Measurements from ENCODE around the gene TEAD2.

Gene TEAD2

DNA sequence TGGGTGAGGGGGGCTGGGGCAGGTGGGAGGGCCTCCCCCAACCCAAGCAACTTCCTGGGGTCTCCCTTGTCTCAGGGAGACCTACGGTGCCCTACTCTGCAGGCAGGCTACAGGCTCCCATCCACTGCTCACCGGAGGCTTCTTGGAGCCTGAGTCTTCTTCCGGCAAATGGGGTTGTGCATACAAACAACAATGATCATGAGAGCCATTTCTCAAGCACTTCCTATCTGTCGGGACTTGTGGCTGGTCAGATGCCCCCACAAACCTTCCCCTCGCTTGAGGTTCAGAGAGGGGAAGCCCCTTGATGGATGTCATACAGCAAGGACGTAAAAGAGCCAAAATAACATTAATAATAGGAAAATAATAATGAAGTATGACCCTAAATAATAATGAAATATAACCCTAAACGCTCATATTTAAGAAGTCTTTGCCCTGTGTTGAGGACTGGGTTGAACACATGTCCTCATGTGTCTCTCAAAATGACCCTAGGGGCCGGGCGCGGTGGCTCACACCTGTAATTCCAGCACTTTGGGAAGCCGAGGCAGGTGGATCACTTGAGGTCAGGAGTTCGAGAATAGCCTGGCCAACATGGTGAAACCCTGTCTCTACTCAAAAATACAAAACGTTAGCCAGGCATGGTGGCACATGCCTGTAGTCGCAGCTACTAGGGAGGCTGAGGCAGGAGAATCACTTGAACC is 26.3 kb downstream of the TEAD2 start:
- peaks cover 44% of the 10 kb centered on the region for H3K4me1 ChIP-seq (ENCODE audit: insufficient read depth, low read length, poor library complexity, severe bottlenecking)
- H3K4me2 ChIP-seq (ENCODE audit: low read depth, low read length, poor library complexity, severe bottlenecking): peak overlapping the region; percentile 85
- TF ChIP-seq EZH2phosphoT487 (IDR thresholded peaks at IDR 0.05; ENCODE audit: borderline replicate concordance): no peak
- TF ChIP-seq, protein P1, sequence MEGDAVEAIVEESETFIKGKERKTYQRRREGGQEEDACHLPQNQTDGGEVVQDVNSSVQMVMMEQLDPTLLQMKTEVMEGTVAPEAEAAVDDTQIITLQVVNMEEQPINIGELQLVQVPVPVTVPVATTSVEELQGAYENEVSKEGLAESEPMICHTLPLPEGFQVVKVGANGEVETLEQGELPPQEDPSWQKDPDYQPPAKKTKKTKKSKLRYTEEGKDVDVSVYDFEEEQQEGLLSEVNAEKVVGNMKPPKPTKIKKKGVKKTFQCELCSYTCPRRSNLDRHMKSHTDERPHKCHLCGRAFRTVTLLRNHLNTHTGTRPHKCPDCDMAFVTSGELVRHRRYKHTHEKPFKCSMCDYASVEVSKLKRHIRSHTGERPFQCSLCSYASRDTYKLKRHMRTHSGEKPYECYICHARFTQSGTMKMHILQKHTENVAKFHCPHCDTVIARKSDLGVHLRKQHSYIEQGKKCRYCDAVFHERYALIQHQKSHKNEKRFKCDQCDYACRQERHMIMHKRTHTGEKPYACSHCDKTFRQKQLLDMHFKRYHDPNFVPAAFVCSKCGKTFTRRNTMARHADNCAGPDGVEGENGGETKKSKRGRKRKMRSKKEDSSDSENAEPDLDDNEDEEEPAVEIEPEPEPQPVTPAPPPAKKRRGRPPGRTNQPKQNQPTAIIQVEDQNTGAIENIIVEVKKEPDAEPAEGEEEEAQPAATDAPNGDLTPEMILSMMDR (conservative IDR thresholded peaks at IDR 0.05; ENCODE audit: low read length): no peak
- H3K9me3 ChIP-seq (ENCODE audit: insufficient read depth, low read depth, low read length): no peaks in the 10 kb centered on the region
- H3K27me3 ChIP-seq (ENCODE audit: insufficient read depth, low read length, poor library complexity, severe bottlenecking): no peaks in the 10 kb centered on the region
- peaks cover 16% of the 10 kb centered on the region; the same call in 1 of the 2 replicates for H3K79me2 ChIP-seq (ENCODE audit: insufficient read depth, low read length)
- H4K20me1 ChIP-seq (ENCODE audit: insufficient read depth, low read length, poor library complexity, severe bottlenecking): no peaks in the 10 kb centered on the region
- peak overlapping the region; percentile 84 for H3K9ac ChIP-seq (ENCODE audit: low read depth, low read length, poor library complexity, severe bottlenecking)
- peak overlapping the region; percentile 84 for H3K4me3 ChIP-seq (ENCODE audit: low read length, poor library complexity, severe bottlenecking)
- H3K9me2 ChIP-seq (replicated peaks; ENCODE audit: low read depth, low read length): no peaks in the 10 kb centered on the region
- H2AFZ ChIP-seq (ENCODE audit: low read length): peak overlapping the region; percentile 82; the same call in 1 of the 2 replicates
- no peaks in the 10 kb centered on the region for H3K36me3 ChIP-seq (ENCODE audit: insufficient read depth, low read length)
- H3F3A ChIP-seq (ENCODE audit: low read depth): 0 out of 2 replicates have a peak, but pooled peaks cover 5% of the 10 kb centered on the region

DNA sequence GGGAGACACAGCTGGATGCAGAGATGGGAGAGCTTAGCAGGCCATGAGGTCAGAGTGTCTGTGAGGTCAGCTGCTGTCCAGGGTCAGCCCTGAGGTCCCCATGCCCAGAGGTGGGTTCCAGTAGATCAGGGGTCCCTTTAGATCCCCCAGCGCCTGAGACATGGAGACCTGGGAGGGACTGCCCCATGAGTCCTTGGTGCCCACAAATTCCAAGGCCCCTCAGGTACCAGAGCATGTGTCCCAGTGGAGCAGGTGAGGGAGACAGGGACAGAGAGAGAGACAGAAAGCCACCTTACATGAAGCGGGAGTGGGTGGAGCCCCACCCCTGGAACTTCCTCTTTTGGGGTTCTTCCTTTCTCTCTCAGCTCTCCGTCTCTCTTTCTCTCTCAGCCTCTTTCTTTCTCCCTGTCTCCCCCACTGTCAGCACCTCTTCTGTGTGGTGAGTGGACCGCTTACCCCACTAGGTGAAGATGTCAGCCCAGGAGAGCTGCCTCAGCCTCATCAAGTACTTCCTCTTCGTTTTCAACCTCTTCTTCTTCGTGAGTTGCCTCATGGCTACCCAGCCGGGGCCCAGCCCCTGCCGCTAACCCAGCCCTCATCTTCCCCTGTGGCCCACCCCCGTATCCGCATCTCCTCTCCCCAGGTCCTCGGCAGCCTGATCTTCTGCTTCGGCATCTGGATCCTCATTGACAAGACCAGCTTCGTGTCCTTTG is 27.0 kb downstream of the TEAD2 start, which contains the start of gene CD37:
Gene CD37, plus strand, starts transcription at position 336 of the 713 bp plus-strand sequence. Its CDS starts 135 bp downstream, at position 471.
- Histone ChIP-seq H2AFZ (ENCODE audit: low read length) (peak within 1 kb of the TSS; percentile 82), H3K9me3 (ENCODE audit: insufficient read depth, low read depth, low read length) (no peaks in the 10 kb centered on the region), H3K79me2 (ENCODE audit: insufficient read depth, low read length) (peaks cover 16% of the 10 kb centered on the region; the same call in 1 of the 2 replicates), H3K4me1 (ENCODE audit: insufficient read depth, low read length, poor library complexity, severe bottlenecking) (peaks cover 39% of the 10 kb centered on the region), H3K9ac (ENCODE audit: low read depth, low read length, poor library complexity, severe bottlenecking) (peak within 1 kb of the TSS; percentile 84), H3K36me3 (ENCODE audit: insufficient read depth, low read length) (no peaks in the 10 kb centered on the region), H3K9me2 (replicated peaks; ENCODE audit: low read depth, low read length) (no peaks in the 10 kb centered on the region), H3K4me3 (ENCODE audit: low read length, poor library complexity, severe bottlenecking) (peak within 1 kb of the TSS; percentile 84), H3K4me2 (ENCODE audit: low read depth, low read length, poor library complexity, severe bottlenecking) (peak within 1 kb of the TSS; percentile 85), H4K20me1 (ENCODE audit: insufficient read depth, low read length, poor library complexity, severe bottlenecking) (no peaks in the 10 kb centered on the region), H3F3A (ENCODE audit: low read depth) (0 out of 2 replicates have a peak, but pooled peaks cover 3% of the 10 kb centered on the region), H3K27me3 (ENCODE audit: insufficient read depth, low read length, poor library complexity, severe bottlenecking) (no peaks in the 10 kb centered on the region)
- TF ChIP-seq, protein P1 (conservative IDR thresholded peaks at IDR 0.05; ENCODE audit: low read length): no peak
- TF ChIP-seq EZH2phosphoT487 (IDR thresholded peaks at IDR 0.05; ENCODE audit: borderline replicate concordance): no peak

DNA sequence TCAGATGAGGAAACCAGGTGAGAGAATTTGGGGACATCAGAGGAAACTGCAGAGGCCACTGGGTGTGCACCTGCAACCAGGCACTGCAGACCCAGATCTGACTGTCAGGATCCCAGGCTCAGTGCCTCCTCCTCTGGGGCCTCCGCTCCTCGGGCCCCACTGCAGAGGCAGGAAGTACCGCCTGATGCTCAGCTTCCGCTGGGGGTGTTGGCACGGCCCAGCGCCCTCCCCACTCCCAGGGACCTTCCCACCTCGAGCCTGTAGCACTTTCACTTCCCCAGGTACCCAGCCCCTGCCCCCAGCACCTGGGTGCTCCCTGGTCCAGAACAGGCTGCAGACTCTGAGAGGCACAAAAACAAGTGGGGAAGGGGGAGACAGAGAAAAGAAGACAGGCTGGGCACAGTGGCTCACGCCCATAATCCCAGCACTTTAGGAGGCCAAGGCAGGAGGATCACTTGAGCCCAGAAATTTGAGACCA is 28.4 kb downstream of the TEAD2 start:
- Histone ChIP-seq H3K9ac (ENCODE audit: low read depth, low read length, poor library complexity, severe bottlenecking) (peak overlapping the region; percentile 84), H3K36me3 (ENCODE audit: insufficient read depth, low read length) (no peaks in the 10 kb centered on the region), H3F3A (ENCODE audit: low read depth) (no peaks in the 10 kb centered on the region), H3K9me3 (ENCODE audit: insufficient read depth, low read depth, low read length) (no peaks in the 10 kb centered on the region), H3K79me2 (ENCODE audit: insufficient read depth, low read length) (peaks cover 16% of the 10 kb centered on the region; the same call in 1 of the 2 replicates), H3K4me2 (ENCODE audit: low read depth, low read length, poor library complexity, severe bottlenecking) (peak overlapping the region; percentile 85), H3K27me3 (ENCODE audit: insufficient read depth, low read length, poor library complexity, severe bottlenecking) (no peaks in the 10 kb centered on the region), H3K4me3 (ENCODE audit: low read length, poor library complexity, severe bottlenecking) (peak overlapping the region; percentile 84), H4K20me1 (ENCODE audit: insufficient read depth, low read length, poor library complexity, severe bottlenecking) (no peaks in the 10 kb centered on the region), H2AFZ (ENCODE audit: low read length) (no peak overlapping the region), H3K4me1 (ENCODE audit: insufficient read depth, low read length, poor library complexity, severe bottlenecking) (peaks cover 37% of the 10 kb centered on the region), H3K9me2 (replicated peaks; ENCODE audit: low read depth, low read length) (no peaks in the 10 kb centered on the region)
- no peak for TF ChIP-seq EZH2phosphoT487 (IDR thresholded peaks at IDR 0.05; ENCODE audit: borderline replicate concordance)
- TF ChIP-seq, protein P1 (conservative IDR thresholded peaks at IDR 0.05; ENCODE audit: low read length): no peak
